Fibroblast of lung (primary cell): ENCODE results near the gene GDI1.

Experiments used
- EZH2 ChIP-seq: IDR thresholded peaks from 2 replicates; pipeline ENCODE4 v1.5.1; 2012; ENCODE audit warnings: low read length, control low read depth, mild to moderate bottlenecking; ENCODE audit errors: missing control alignments
- TF ChIP-seq, protein P1 (sequence below), 2 donors: IDR thresholded peaks in 1 of 2; conservative IDR thresholded peaks in 1 of 2; 1 replicate in 1 of 2; 2 replicates in 1 of 2; pipeline ENCODE4 v1.5.1; 2011 to 2012; ENCODE audit warnings: low read length in 2 of 2, control low read depth in 1 of 2, inconsistent platforms in 1 of 2, low read depth in 1 of 2, mild to moderate bottlenecking in 1 of 2

DNA sequence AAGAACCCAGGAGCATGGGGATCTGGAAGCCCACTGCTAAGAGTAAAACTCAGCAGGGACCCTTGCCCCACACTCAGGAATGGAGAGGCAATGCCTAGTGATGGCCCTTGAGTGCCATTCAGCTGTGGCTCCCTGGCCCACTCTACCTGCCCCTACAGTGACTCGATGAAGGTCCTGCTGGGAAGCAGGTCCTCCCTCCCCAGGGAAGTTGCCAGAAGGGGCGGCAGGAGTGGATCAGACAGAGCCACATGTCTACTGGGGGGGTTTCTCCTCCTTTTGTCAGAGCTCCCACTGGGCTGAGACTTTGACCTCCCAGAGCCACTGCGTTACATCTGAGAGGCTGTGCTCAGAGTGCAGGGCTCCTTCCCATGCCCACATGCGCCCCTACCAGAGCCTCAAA lies 52.2 kb downstream of the GDI1 start:
- TF ChIP-seq, protein P1, sequence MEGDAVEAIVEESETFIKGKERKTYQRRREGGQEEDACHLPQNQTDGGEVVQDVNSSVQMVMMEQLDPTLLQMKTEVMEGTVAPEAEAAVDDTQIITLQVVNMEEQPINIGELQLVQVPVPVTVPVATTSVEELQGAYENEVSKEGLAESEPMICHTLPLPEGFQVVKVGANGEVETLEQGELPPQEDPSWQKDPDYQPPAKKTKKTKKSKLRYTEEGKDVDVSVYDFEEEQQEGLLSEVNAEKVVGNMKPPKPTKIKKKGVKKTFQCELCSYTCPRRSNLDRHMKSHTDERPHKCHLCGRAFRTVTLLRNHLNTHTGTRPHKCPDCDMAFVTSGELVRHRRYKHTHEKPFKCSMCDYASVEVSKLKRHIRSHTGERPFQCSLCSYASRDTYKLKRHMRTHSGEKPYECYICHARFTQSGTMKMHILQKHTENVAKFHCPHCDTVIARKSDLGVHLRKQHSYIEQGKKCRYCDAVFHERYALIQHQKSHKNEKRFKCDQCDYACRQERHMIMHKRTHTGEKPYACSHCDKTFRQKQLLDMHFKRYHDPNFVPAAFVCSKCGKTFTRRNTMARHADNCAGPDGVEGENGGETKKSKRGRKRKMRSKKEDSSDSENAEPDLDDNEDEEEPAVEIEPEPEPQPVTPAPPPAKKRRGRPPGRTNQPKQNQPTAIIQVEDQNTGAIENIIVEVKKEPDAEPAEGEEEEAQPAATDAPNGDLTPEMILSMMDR (conservative IDR thresholded peaks at IDR 0.05 in 1 of 2, IDR thresholded peaks at IDR 0.05 in 1 of 2; ENCODE audit: low read depth in 1 of 2, low read length in 2 of 2), result no peak
- no peak for TF ChIP-seq EZH2
